Activated B cell treated with CpG ODN at 0.5 μM for 24 hours (primary cell): ENCODE data around the gene LIMK2. TPM values are rescaled to one million over a fixed set of nuclear protein-coding genes. Genes with fewer than 3 reads are reported as not detected.
"Not testable (repeated sequence)": the region's sequence is repeated elsewhere in the genome, so short reads cannot be mapped to it uniquely, and the experiment has no call there.

Source experiments
- ATAC-seq: fragments of 200-7000 bp; cut with Tn5 transposase; one replicate; pipeline ENCODE4 v1.10.0; 2021; ENCODE audit warnings: low read depth, mild to moderate bottlenecking, moderate library complexity
- CTCF ChIA-PET: fragments of 350-600 bp; sonication (Branson Sonifier 250); formaldehyde crosslinking; loops from one replicate; lab custom pipeline; 2021; ENCODE audit warnings: antibody characterized with exemption; lab: Charles Lee
- POLR2A ChIA-PET: fragments of 350-600 bp; sonication (Branson Sonifier 250); formaldehyde crosslinking; loops from one replicate; lab custom pipeline; 2021; ENCODE audit warnings: antibody characterized with exemption; lab: Charles Lee
- DNase-seq: peaks from one replicate; pipeline ENCODE4 v3.0.0; 2022
- H3K27ac Mint-ChIP-seq: one replicate; pipeline ENCODE4 v1.8.0; 2020; ENCODE audit warnings: mixed read lengths
- H3K27me3 Mint-ChIP-seq: one replicate; pipeline ENCODE4 v1.8.0; 2021; ENCODE audit warnings: mixed read lengths
- H3K36me3 Mint-ChIP-seq: one replicate; pipeline ENCODE4 v1.8.0; 2021; ENCODE audit warnings: low read depth, mixed read lengths
- H3K4me1 Mint-ChIP-seq: one replicate; pipeline ENCODE4 v1.8.0; 2021; ENCODE audit warnings: mixed read lengths
- H3K4me3 Mint-ChIP-seq: one replicate; pipeline ENCODE4 v1.8.0; 2020; ENCODE audit warnings: mild to moderate bottlenecking, mixed read lengths
- H3K9me3 Mint-ChIP-seq: one replicate; pipeline ENCODE4 v1.8.0; 2020; ENCODE audit warnings: mixed read lengths
- CTCF ChIP-seq: fragments of 200-600 bp; IDR thresholded peaks from one replicate; pipeline ENCODE4 v1.8.0; 2022; ENCODE audit warnings: antibody characterized with exemption, mild to moderate bottlenecking
- intact Hi-C: fragments of 100-400 bp; cut with micrococcal nuclease; formaldehyde crosslinking; loops from one replicate; pipeline ENCODE4 v1.15.1; 2024
- total RNA-seq: library from RNA; stranded (reverse); gene quantifications from 2 replicates; pipeline ENCODE4 v1.2.3, GENCODE V29; 2022

The LIMK2 gene
- total RNA-seq, 1 donor from 2014 or later: 17.7 TPM

GRCh38 chr22:31302006-31302405, 89.9 kb downstream of the LIMK2 start:
- no peak for DNase-seq
- Mint-ChIP-seq H3K27me3 (no peaks in the 10 kb centered on the region), H3K36me3 (no peaks in the 10 kb centered on the region), H3K4me1 (peaks cover 11% of the 10 kb centered on the region), H3K4me3 (no peak overlapping the region), H3K27ac (no peak overlapping the region), H3K9me3 (no peaks in the 10 kb centered on the region)
- intact Hi-C loops: no loop called here
- POLR2A ChIA-PET: interaction anchor here (2.5 kb wide), 1 partner anchor 12 kb away, joined by 17 read pairs; no protein-coding TSS in a partner anchor
- no peak for ATAC-seq
- no peak for TF ChIP-seq CTCF
- CTCF ChIA-PET: interaction anchor here (0.6 to 1.6 kb wide), 3 partner anchors 10 to 165 kb away, joined by 3 to 4 read pairs (median 3); partner anchors contain the start of genes LIMK2 and PIK3IP1

- CTCF ChIA-PET: interaction anchor here (0.6 to 2.0 kb wide), 5 partner anchors 10 to 164 kb away, joined by 3 to 10 read pairs (median 3); partner anchors contain the start of genes LIMK2 and PIK3IP1
- ATAC-seq (no peak), DNase-seq (no peak)
- POLR2A ChIA-PET: interaction anchor here (0.6 to 1.1 kb wide), 2 partner anchors 12 to 64 kb away, joined by 3 to 4 read pairs; no protein-coding TSS in a partner anchor
- Mint-ChIP-seq H3K27ac (no peak overlapping the region), H3K27me3 (no peaks in the 10 kb centered on the region), H3K4me1 (peaks cover 13% of the 10 kb centered on the region), H3K4me3 (no peak overlapping the region), H3K9me3 (no peaks in the 10 kb centered on the region), H3K36me3 (no peaks in the 10 kb centered on the region)
- intact Hi-C loops: no loop called here
- TF ChIP-seq CTCF: no peak
These were observed 90.4 kb downstream of the LIMK2 start for GRCh38 chr22:31302537-31302936.

GRCh38 chr22:31305194-31305593, 93.1 kb downstream of the LIMK2 start:
- POLR2A ChIA-PET: no interaction called here
- no peak for DNase-seq
- H3K9me3 Mint-ChIP-seq: no peaks in the 10 kb centered on the region
- H3K36me3 Mint-ChIP-seq: no peaks in the 10 kb centered on the region
- intact Hi-C loops: no loop called here
- CTCF ChIA-PET: no interaction called here
- no peak for TF ChIP-seq CTCF
- no peaks in the 10 kb centered on the region for H3K27me3 Mint-ChIP-seq
- no peak for ATAC-seq
- H3K4me3 Mint-ChIP-seq: no peak overlapping the region
- H3K27ac Mint-ChIP-seq: no peak overlapping the region
- peaks cover 27% of the 10 kb centered on the region for H3K4me1 Mint-ChIP-seq

GRCh38 chr22:31308181-31308580, 96.1 kb downstream of the LIMK2 start:
- POLR2A ChIA-PET: interaction anchor here (0.5 to 1.5 kb wide), 3 partner anchors 15 to 17 kb away, joined by 6 to 11 read pairs (median 7); partner anchors contain the start of gene PIK3IP1
- Mint-ChIP-seq H3K4me1 (peaks cover 28% of the 10 kb centered on the region), H3K27me3 (no peaks in the 10 kb centered on the region), H3K9me3 (no peaks in the 10 kb centered on the region), H3K27ac (peak overlapping the region; percentile 74), H3K36me3 (peaks cover 3% of the 10 kb centered on the region), H3K4me3 (peak overlapping the region; percentile 44)
- TF ChIP-seq CTCF: no peak
- CTCF ChIA-PET: interaction anchor here (1.5 kb wide), 1 partner anchor 12 kb away, joined by 3 read pairs; no protein-coding TSS in a partner anchor
- peak; percentile 56 for ATAC-seq
- intact Hi-C loops: loop anchor here (1.0 kb wide), 1 partner anchor 18 kb away; no protein-coding TSS in a partner anchor
- DNase-seq: no peak

- no peak overlapping the region for H3K4me3 Mint-ChIP-seq
- H3K27ac Mint-ChIP-seq: no peak overlapping the region
- peaks cover 9% of the 10 kb centered on the region for H3K36me3 Mint-ChIP-seq
- DNase-seq (peak; percentile 39), ATAC-seq (peak; percentile 54)
- peaks cover 7% of the 10 kb centered on the region for H3K4me1 Mint-ChIP-seq
- TF ChIP-seq CTCF: no peak
- H3K9me3 Mint-ChIP-seq: peaks cover 3% of the 10 kb centered on the region
- CTCF ChIA-PET: interaction anchor here (0.7 to 6.2 kb wide), 16 partner anchors 9 to 390 kb away, joined by 3 to 44 read pairs (median 6); partner anchors contain the start of genes LIMK2 and PIK3IP1
- POLR2A ChIA-PET: interaction anchor here (0.6 to 1.6 kb wide), 9 partner anchors 10 to 206 kb away, joined by 3 to 10 read pairs (median 3); partner anchors contain the start of genes DRG1, LIMK2, PATZ1 and PIK3IP1
- no peaks in the 10 kb centered on the region for H3K27me3 Mint-ChIP-seq
- intact Hi-C loops: loop anchor here (1.0 to 5.0 kb wide), 4 partner anchors 21 to 206 kb away; partner anchors contain the start of genes LIMK2, PIK3IP1 and SELENOM
These were observed 101.5 kb downstream of the LIMK2 start for GRCh38 chr22:31313366-31314147.

DNA sequence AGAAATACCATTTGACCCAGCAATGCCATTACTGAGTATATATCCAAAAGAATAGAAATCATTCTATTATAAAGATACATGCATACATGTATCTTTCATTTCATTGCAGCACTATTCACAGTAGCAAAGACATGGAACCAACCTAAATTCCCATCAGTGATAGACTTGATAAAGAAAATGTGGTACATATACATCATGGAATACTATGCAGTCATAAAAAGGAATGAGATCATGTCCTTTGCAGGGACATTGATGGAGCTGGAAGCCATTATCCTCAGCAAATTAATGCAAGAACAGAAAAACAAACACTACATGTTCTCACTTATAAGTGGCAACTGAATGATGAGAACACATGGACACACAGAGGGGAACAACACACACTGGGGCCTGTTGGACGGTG, 102.1 kb downstream of the LIMK2 start:
- not testable (repeated sequence) for H3K4me1 Mint-ChIP-seq, H3K9me3 Mint-ChIP-seq, H3K36me3 Mint-ChIP-seq, H3K27me3 Mint-ChIP-seq, DNase-seq, H3K27ac Mint-ChIP-seq, H3K4me3 Mint-ChIP-seq, ATAC-seq
- intact Hi-C loops: loop anchor here (5.0 kb wide), 1 partner anchor 42 kb away; no protein-coding TSS in a partner anchor
- ChIA-PET CTCF (interaction anchor here (1.6 to 6.2 kb wide), 7 partner anchors 9 to 102 kb away, joined by 7 to 44 read pairs (median 23); partner anchors contain the start of genes LIMK2 and PIK3IP1), POLR2A (interaction anchor here (0.6 to 1.6 kb wide), 3 partner anchors 24 to 54 kb away, joined by 3 to 10 read pairs (median 9); partner anchors contain the start of gene PATZ1)
